Measurements from ENCODE around the gene DNAJA1. TPM values are rescaled to one million over a fixed set of nuclear protein-coding genes. Genes with fewer than 3 reads are reported as not detected.

The DNAJA1 gene
- total and polyA plus RNA-seq, 2 experiments from 2014 or later = 171 to 173 TPM

- H3K9me3 ChIP-seq (ENCODE audit: low read depth) = no peaks in the 10 kb centered on the region
- no peaks in the 10 kb centered on the region for H3K27me3 ChIP-seq
- peak overlapping the region; percentile 94 for H3K4me2 ChIP-seq
- TF ChIP-seq EZH2 (IDR thresholded peaks at IDR 0.05; ENCODE audit: borderline replicate concordance) (no peak), EZH2phosphoT487 (IDR thresholded peaks at IDR 0.05; ENCODE audit: low read depth, severe bottlenecking, unreplicated experiment) (no peak), CTCF (IDR thresholded peaks at IDR 0.05; ENCODE audit: poor library complexity) (no peak)
- peak overlapping the region; percentile 79 for H2AFZ ChIP-seq
- H3K36me3 ChIP-seq (replicated peaks; ENCODE audit: insufficient read depth, low read depth) = no peaks in the 10 kb centered on the region
- peaks cover 87% of the 10 kb centered on the region for H3K79me2 ChIP-seq
- H4K20me1 ChIP-seq (ENCODE audit: insufficient read depth, poor library complexity, severe bottlenecking) = peaks cover 38% of the 10 kb centered on the region
- H3K4me1 ChIP-seq (ENCODE audit: insufficient read depth) = peaks cover 33% of the 10 kb centered on the region
- peak; percentile 21 for DNase-seq (ENCODE audit: low spot score)
- H3K27ac ChIP-seq = peak overlapping the region; percentile 94
- peak overlapping the region; percentile 51 for H3K4me3 ChIP-seq
- WGBS (ENCODE audit: low lambda C conversion rate, missing lambda C conversion rate) = 19% methylated on average over 32 of the region's 33 CpGs
- no peaks in the 10 kb centered on the region for H3K9me2 ChIP-seq (replicated peaks; ENCODE audit: insufficient read depth)
Observed at GRCh38 chr9:33024126-33024965, 727 bp upstream of the DNAJA1 start.

- TF ChIP-seq EZH2 (IDR thresholded peaks at IDR 0.05; ENCODE audit: borderline replicate concordance) (no peak), EZH2phosphoT487 (IDR thresholded peaks at IDR 0.05; ENCODE audit: low read depth, severe bottlenecking, unreplicated experiment) (no peak), CTCF (IDR thresholded peaks at IDR 0.05; ENCODE audit: poor library complexity) (no peak)
- Histone ChIP-seq H4K20me1 (ENCODE audit: insufficient read depth, poor library complexity, severe bottlenecking) (peaks cover 52% of the 10 kb centered on the region), H3K4me1 (ENCODE audit: insufficient read depth) (peaks cover 38% of the 10 kb centered on the region), H3K9me2 (replicated peaks; ENCODE audit: insufficient read depth) (no peaks in the 10 kb centered on the region), H2AFZ (peak overlapping the region; percentile 42), H3K9me3 (ENCODE audit: low read depth) (no peaks in the 10 kb centered on the region), H3K4me2 (peak overlapping the region; percentile 77), H3K27me3 (no peaks in the 10 kb centered on the region), H3K36me3 (replicated peaks; ENCODE audit: insufficient read depth, low read depth) (no peaks in the 10 kb centered on the region), H3K27ac (peak overlapping the region; percentile 98), H3K79me2 (peaks cover 94% of the 10 kb centered on the region), H3K4me3 (peak overlapping the region; percentile 89)
- DNase-seq (ENCODE audit: low spot score) = peak; percentile 83
- 2% methylated on average over 15 of the region's 36 CpGs for WGBS (ENCODE audit: low lambda C conversion rate, missing lambda C conversion rate)
Observed at GRCh38 chr9:33025572-33026342, 684 bp downstream of the DNAJA1 start.

- H3K4me3 ChIP-seq = no peak overlapping the region
- DNase-seq (ENCODE audit: low spot score) = no peak
- peaks cover 43% of the 10 kb centered on the region for H3K4me1 ChIP-seq (ENCODE audit: insufficient read depth)
- no peaks in the 10 kb centered on the region for H3K9me2 ChIP-seq (replicated peaks; ENCODE audit: insufficient read depth)
- H2AFZ ChIP-seq = no peak overlapping the region
- no peaks in the 10 kb centered on the region for H3K27me3 ChIP-seq
- H3K4me2 ChIP-seq = peak overlapping the region; percentile 77
- no peaks in the 10 kb centered on the region for H3K9me3 ChIP-seq (ENCODE audit: low read depth)
- TF ChIP-seq CTCF (IDR thresholded peaks at IDR 0.05; ENCODE audit: poor library complexity) (no peak), EZH2 (IDR thresholded peaks at IDR 0.05; ENCODE audit: borderline replicate concordance) (no peak), EZH2phosphoT487 (IDR thresholded peaks at IDR 0.05; ENCODE audit: low read depth, severe bottlenecking, unreplicated experiment) (no peak)
- no peaks in the 10 kb centered on the region for H3K36me3 ChIP-seq (replicated peaks; ENCODE audit: insufficient read depth, low read depth)
- peaks cover 87% of the 10 kb centered on the region for H4K20me1 ChIP-seq (ENCODE audit: insufficient read depth, poor library complexity, severe bottlenecking)
- 57% methylated on average over 4 of the region's 4 CpGs for WGBS (ENCODE audit: low lambda C conversion rate, missing lambda C conversion rate)
- peaks cover 92% of the 10 kb centered on the region for H3K79me2 ChIP-seq
- peak overlapping the region; percentile 23 for H3K27ac ChIP-seq
Observed at GRCh38 chr9:33029231-33029786, 4.2 kb downstream of the DNAJA1 start.

Measured in hepatocyte (in vitro differentiated cells).